HCT116 (cell line): ENCODE measurements around the gene IL1RAPL2. TPM values are rescaled to one million over a fixed set of nuclear protein-coding genes. Genes with fewer than 3 reads are reported as not detected.

ENCODE experiments used
- ATAC-seq: fragments of 200-7000 bp; cut with Tn5 transposase; 2 replicates; pipeline ENCODE4 v1.9.1; 2020; ENCODE audit warnings: mild to moderate bottlenecking, moderate library complexity
- BruUV-seq: library from RNA; stranded (reverse); fragments of 400-500 nt; replicated peaks from 2 replicates; lab custom pipeline; 2021; lab: Mats Ljungman, UMichigan
- CTCF ChIA-PET: fragments of 300-600 bp; sonication (Branson Sonifier 250); formaldehyde crosslinking; loops from one replicate; lab custom pipeline; 2021; ENCODE audit warnings: antibody characterized with exemption; lab: Charles Lee
- POLR2A ChIA-PET: fragments of 300-600, 350-600 bp; sonication (Branson Sonifier 250); formaldehyde crosslinking; loops from one replicate; lab custom pipeline; 2021; ENCODE audit warnings: antibody characterized with exemption; lab: Charles Lee
- RAD21 ChIA-PET, 2 experiments: fragments of 300-600 bp; sonication (Branson Sonifier 250); formaldehyde crosslinking; loops; one replicate each; lab custom pipeline; 2023; ENCODE audit warnings: low total read pairs in 2 of 2; ENCODE audit not compliant: uncharacterized antibody in 2 of 2, unreplicated experiment in 2 of 2, low non-redundant PET in 1 of 2; lab: Charles Lee
- DNase-seq: peaks from one replicate; pipeline ENCODE4 v3.0.0-alpha.2; 2010; ENCODE audit warnings: low read depth, low spot score
- H2AFZ ChIP-seq: fragments of 200-600 bp; shearing (Covaris generic), sonication (generic); 2 replicates; pipeline ENCODE4 v1.6.1; 2017; ENCODE audit warnings: low read depth, mixed run types, mixed read lengths, antibody characterized with exemption, low read length; ENCODE audit not compliant: poor library complexity, severe bottlenecking
- H3K27ac ChIP-seq: 2 replicates; pipeline ENCODE4 v1.5.1; 2012; ENCODE audit warnings: low read depth, low read length
- H3K27me3 ChIP-seq: fragments of 200-600 bp; sonication (generic); 2 replicates; pipeline ENCODE4 v1.6.1; 2016; ENCODE audit warnings: mixed run types, low read length, mixed read lengths; ENCODE audit not compliant: insufficient read depth
- H3K36me3 ChIP-seq, 2 experiments: fragments of 200-500 bp in 1 of 2; fragments of 200-600 bp in 1 of 2; sonication (Bioruptor generic) in 1 of 2; sonication (generic) in 1 of 2; 2 replicates each; pipeline versions ENCODE4 v1.5.1 to v1.6.1; 2014 to 2016; ENCODE audit warnings: low read length in 2 of 2, inconsistent platforms in 1 of 2, mixed read lengths in 1 of 2, mixed run types in 1 of 2; ENCODE audit not compliant: insufficient read depth in 2 of 2, control insufficient read depth in 1 of 2
- H3K4me1 ChIP-seq, 2 experiments: fragments of 200-600 bp in 1 of 2; sonication (generic) in 1 of 2; 2 replicates each; pipeline versions ENCODE4 v1.5.1 to v1.6.1; 2012 to 2017; ENCODE audit warnings: low read length in 2 of 2, inconsistent platforms in 1 of 2, mild to moderate bottlenecking in 1 of 2, mixed read lengths in 1 of 2, mixed run types in 1 of 2, moderate library complexity in 1 of 2; ENCODE audit not compliant: insufficient read depth in 2 of 2, control insufficient read depth in 1 of 2
- H3K4me2 ChIP-seq: fragments of 200-600 bp; sonication (generic); 2 replicates; pipeline ENCODE4 v1.6.1; 2017; ENCODE audit warnings: mixed run types, low read length, mixed read lengths
- H3K4me3 ChIP-seq, 2 experiments: fragments of 200-600 bp in 1 of 2; sonication (generic) in 1 of 2; replicated peaks in 1 of 2; 2 replicates each; pipeline ENCODE4 v1.5.1; 2011 to 2016; ENCODE audit warnings: low read length in 2 of 2, control low read depth in 1 of 2, low read depth in 1 of 2, mild to moderate bottlenecking in 1 of 2, mixed read lengths in 1 of 2, mixed run types in 1 of 2
- H3K79me2 ChIP-seq: fragments of 200-600 bp; sonication (generic); 2 replicates; pipeline ENCODE4 v1.6.1; 2017; ENCODE audit warnings: mild to moderate bottlenecking, mixed run types, low read length, moderate library complexity, mixed read lengths; ENCODE audit not compliant: insufficient read depth
- H3K9ac ChIP-seq: fragments of 200-600 bp; sonication (generic); 2 replicates; pipeline ENCODE4 v1.6.1; 2016; ENCODE audit warnings: low read length, mixed read lengths
- H3K9me2 ChIP-seq: fragments of 200-600 bp; sonication (generic), shearing (Covaris generic); 2 replicates; pipeline ENCODE4 v1.6.1; 2017; ENCODE audit warnings: mixed run types, mild to moderate bottlenecking, moderate library complexity; ENCODE audit not compliant: insufficient read depth
- H3K9me3 ChIP-seq, 2 experiments: fragments of 200-500 bp in 1 of 2; fragments of 200-600 bp in 1 of 2; sonication (Bioruptor generic) in 1 of 2; sonication (generic) in 1 of 2; 2 replicates each; pipeline ENCODE4 v1.6.1; 2014 to 2017; ENCODE audit warnings: low read length in 2 of 2, mixed read lengths in 2 of 2, inconsistent platforms in 1 of 2, low read depth in 1 of 2, mild to moderate bottlenecking in 1 of 2, mixed run types in 1 of 2, moderate library complexity in 1 of 2; ENCODE audit not compliant: control insufficient read depth in 1 of 2, insufficient read depth in 1 of 2
- H4K20me1 ChIP-seq: fragments of 200-600 bp; sonication (generic), shearing (Covaris generic); 2 replicates; pipeline ENCODE4 v1.6.1; 2017; ENCODE audit warnings: mixed run types, mild to moderate bottlenecking, moderate library complexity; ENCODE audit not compliant: insufficient read depth
- CBX3 ChIP-seq: IDR thresholded peaks from 2 replicates; pipeline ENCODE4 v1.6.1; 2012; ENCODE audit warnings: low read depth
- CEBPB ChIP-seq: IDR thresholded peaks from 2 replicates; pipeline ENCODE4 v1.6.1; 2012; ENCODE audit warnings: low read depth
- EGR1 ChIP-seq: IDR thresholded peaks from 2 replicates; pipeline ENCODE4 v1.6.1; 2012; ENCODE audit warnings: low read depth
- EZH2 ChIP-seq: fragments of 200-600 bp; sonication (generic); IDR thresholded peaks from 2 replicates; pipeline ENCODE4 v1.6.1; 2017; ENCODE audit warnings: antibody characterized with exemption, mixed run types
- EZH2phosphoT487 ChIP-seq: fragments of 200-600 bp; IDR thresholded peaks from 2 replicates; pipeline ENCODE4 v1.6.1; 2018; ENCODE audit warnings: antibody characterized with exemption, borderline replicate concordance
- FOSL1 ChIP-seq: IDR thresholded peaks from 2 replicates; pipeline ENCODE4 v1.6.1; 2012; ENCODE audit warnings: low read depth
- JUND ChIP-seq: IDR thresholded peaks from 2 replicates; pipeline ENCODE4 v1.6.1; 2012
- POLR2A ChIP-seq: IDR thresholded peaks from 2 replicates; pipeline ENCODE4 v1.7.0; 2011; ENCODE audit warnings: borderline replicate concordance; ENCODE audit not compliant: insufficient read depth, insufficient read length; ENCODE audit errors: extremely low read depth
- POLR2AphosphoS5 ChIP-seq: IDR thresholded peaks from 2 replicates; pipeline ENCODE4 v1.6.1; 2011; ENCODE audit warnings: mild to moderate bottlenecking, low read depth, low read length, moderate library complexity
- RAD21 ChIP-seq: IDR thresholded peaks from 2 replicates; pipeline ENCODE4 v1.6.1; 2012; ENCODE audit warnings: low read depth, mild to moderate bottlenecking
- SIN3A ChIP-seq: IDR thresholded peaks from 2 replicates; pipeline ENCODE4 v1.6.1; 2012; ENCODE audit warnings: low read depth
- SP1 ChIP-seq: IDR thresholded peaks from 2 replicates; pipeline ENCODE4 v1.6.1; 2012; ENCODE audit warnings: low read depth
- SRF ChIP-seq: IDR thresholded peaks from 2 replicates; pipeline ENCODE4 v1.6.1; 2012; ENCODE audit warnings: low read depth
- YY1 ChIP-seq: IDR thresholded peaks from 2 replicates; pipeline ENCODE4 v1.6.1; 2011; ENCODE audit warnings: low read length, low read depth, moderate library complexity, mild to moderate bottlenecking; ENCODE audit not compliant: insufficient replicate concordance; ENCODE audit errors: extremely low read depth
- ZNF274 ChIP-seq: fragments of 200-500 bp; sonication (Bioruptor generic); IDR thresholded peaks from 2 replicates; pipeline ENCODE4 v1.6.1; 2014; ENCODE audit warnings: mild to moderate bottlenecking, low read depth, low read length, inconsistent platforms
- intact Hi-C: fragments of 100-400 bp; cut with micrococcal nuclease; formaldehyde crosslinking; loops from 2 replicates; pipeline ENCODE4 v1.10.0; 2022
- total RNA-seq: library from RNA; stranded (reverse); gene quantifications from one replicate; pipeline ENCODE4 v1.2.1, GENCODE V29; 2021; ENCODE audit not compliant: unreplicated experiment
- TF ChIP-seq, protein P1 (sequence below): IDR thresholded peaks from 2 replicates; pipeline ENCODE4 v1.6.1; 2012
- TF ChIP-seq, protein P2 (sequence below): IDR thresholded peaks from 2 replicates; pipeline ENCODE4 v1.6.1; 2011; ENCODE audit warnings: mild to moderate bottlenecking, low read length, moderate library complexity; ENCODE audit not compliant: insufficient replicate concordance; ENCODE audit errors: extremely low read depth
- TF ChIP-seq, protein P3 (sequence below): IDR thresholded peaks from 2 replicates; pipeline ENCODE4 v1.6.1; 2012

The IL1RAPL2 gene
- total RNA-seq, 1 experiment from 2014 or later = not detected

DNA sequence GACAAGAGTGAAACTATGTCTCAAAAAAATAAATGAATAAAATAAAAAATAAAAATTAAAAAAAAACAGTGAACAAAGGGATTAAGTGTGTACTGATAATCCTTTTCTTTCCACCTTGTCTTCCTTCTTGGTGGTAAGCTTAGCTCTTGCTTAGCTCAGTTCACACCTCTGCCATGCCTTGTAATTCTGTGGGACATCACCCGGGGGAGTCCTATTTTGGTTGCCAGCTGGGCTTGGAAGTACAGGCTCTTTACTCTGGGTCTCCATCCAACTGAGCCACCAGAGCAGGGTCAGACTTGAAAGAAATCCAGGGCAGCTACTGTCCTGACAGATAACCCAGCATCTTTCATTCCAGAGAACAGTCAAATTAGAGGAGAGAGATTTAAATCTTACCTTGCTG lies 858.7 kb downstream of the IL1RAPL2 start:
- POLR2A ChIA-PET = no interaction called here
- Histone ChIP-seq H2AFZ (no peak overlapping the region), H3K36me3 (no peaks in the 10 kb centered on the region), H3K9me2 (no peaks in the 10 kb centered on the region), H3K9ac (no peak overlapping the region), H3K9me3 (no peaks in the 10 kb centered on the region)
- RAD21 ChIA-PET = no interaction called here
- BruUV-seq = no TSS peak
- ATAC-seq = no peak
- TF ChIP-seq CEBPB (no peak), JUND (no peak), POLR2AphosphoS5 (no peak), RAD21 (no peak), POLR2A (no peak), EZH2phosphoT487 (no peak)
- TF ChIP-seq, all 23 proteins: peak for 0
- no peak overlapping the region for H3K4me3 ChIP-seq
- no peak overlapping the region for H3K4me2 ChIP-seq
- no peak for DNase-seq
- no peaks in the 10 kb centered on the region for H4K20me1 ChIP-seq
- H3K4me1 ChIP-seq = no peaks in the 10 kb centered on the region
- H3K79me2 ChIP-seq = no peaks in the 10 kb centered on the region
- intact Hi-C loops = no loop called here
- H3K27me3 ChIP-seq = no peaks in the 10 kb centered on the region
- no peak overlapping the region for H3K27ac ChIP-seq
- CTCF ChIA-PET = no interaction called here

DNA sequence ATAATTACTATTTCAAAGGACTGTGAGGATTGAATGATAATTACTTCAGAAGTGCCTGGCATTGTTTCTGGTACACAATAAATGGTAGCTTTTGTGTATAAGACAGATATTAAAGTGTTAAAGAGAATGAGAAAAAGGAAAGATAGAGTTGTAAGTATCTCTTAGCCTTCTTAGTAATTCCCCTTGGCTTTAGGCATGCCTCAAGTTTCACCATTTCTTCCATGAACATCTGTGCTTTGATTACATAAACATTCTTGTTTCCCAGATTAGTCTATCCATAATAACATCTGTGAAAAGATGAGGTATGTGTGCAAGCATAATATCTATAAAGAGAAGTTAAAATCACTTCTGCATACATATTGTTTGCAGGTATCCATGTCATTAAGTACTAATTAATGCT lies 885.4 kb downstream of the IL1RAPL2 start:
- intact Hi-C loops = no loop called here
- no peaks in the 10 kb centered on the region for H3K9me2 ChIP-seq
- ChIA-PET POLR2A (no interaction called here), CTCF (no interaction called here), RAD21 (no interaction called here)
- no peaks in the 10 kb centered on the region for H4K20me1 ChIP-seq
- H3K27me3 ChIP-seq = no peaks in the 10 kb centered on the region
- H3K9ac ChIP-seq = no peak overlapping the region
- ATAC-seq (no peak), DNase-seq (no peak)
- H3K4me1 ChIP-seq = no peaks in the 10 kb centered on the region
- no TSS peak for BruUV-seq
- no peak overlapping the region for H3K27ac ChIP-seq
- H3K36me3 ChIP-seq = no peaks in the 10 kb centered on the region
- no peaks in the 10 kb centered on the region for H3K9me3 ChIP-seq
- H2AFZ ChIP-seq = no peak overlapping the region
- H3K4me2 ChIP-seq = no peak overlapping the region
- no peaks in the 10 kb centered on the region for H3K79me2 ChIP-seq
- H3K4me3 ChIP-seq = no peak overlapping the region
- TF ChIP-seq FOSL1 = no peak
- TF ChIP-seq CBX3 = no peak
- no peak for TF ChIP-seq CEBPB
- TF ChIP-seq YY1 = no peak
- TF ChIP-seq EZH2phosphoT487 = no peak
- TF ChIP-seq, protein P1, sequence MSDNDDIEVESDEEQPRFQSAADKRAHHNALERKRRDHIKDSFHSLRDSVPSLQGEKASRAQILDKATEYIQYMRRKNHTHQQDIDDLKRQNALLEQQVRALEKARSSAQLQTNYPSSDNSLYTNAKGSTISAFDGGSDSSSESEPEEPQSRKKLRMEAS = no peak
- TF ChIP-seq EGR1 = no peak
- no peak for TF ChIP-seq SIN3A
- TF ChIP-seq, protein P2, sequence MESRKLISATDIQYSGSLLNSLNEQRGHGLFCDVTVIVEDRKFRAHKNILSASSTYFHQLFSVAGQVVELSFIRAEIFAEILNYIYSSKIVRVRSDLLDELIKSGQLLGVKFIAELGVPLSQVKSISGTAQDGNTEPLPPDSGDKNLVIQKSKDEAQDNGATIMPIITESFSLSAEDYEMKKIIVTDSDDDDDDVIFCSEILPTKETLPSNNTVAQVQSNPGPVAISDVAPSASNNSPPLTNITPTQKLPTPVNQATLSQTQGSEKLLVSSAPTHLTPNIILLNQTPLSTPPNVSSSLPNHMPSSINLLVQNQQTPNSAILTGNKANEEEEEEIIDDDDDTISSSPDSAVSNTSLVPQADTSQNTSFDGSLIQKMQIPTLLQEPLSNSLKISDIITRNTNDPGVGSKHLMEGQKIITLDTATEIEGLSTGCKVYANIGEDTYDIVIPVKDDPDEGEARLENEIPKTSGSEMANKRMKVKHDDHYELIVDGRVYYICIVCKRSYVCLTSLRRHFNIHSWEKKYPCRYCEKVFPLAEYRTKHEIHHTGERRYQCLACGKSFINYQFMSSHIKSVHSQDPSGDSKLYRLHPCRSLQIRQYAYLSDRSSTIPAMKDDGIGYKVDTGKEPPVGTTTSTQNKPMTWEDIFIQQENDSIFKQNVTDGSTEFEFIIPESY = no peak
- TF ChIP-seq RAD21 = no peak
- no peak for TF ChIP-seq EZH2
- TF ChIP-seq, protein P3, sequence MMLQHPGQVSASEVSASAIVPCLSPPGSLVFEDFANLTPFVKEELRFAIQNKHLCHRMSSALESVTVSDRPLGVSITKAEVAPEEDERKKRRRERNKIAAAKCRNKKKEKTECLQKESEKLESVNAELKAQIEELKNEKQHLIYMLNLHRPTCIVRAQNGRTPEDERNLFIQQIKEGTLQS = no peak
- TF ChIP-seq ZNF274 = no peak
- TF ChIP-seq SP1 = no peak
- TF ChIP-seq JUND = no peak
- no peak for TF ChIP-seq SRF
